ENCODE data around the gene STBD1. TPM values are rescaled to one million over a fixed set of nuclear protein-coding genes. Genes with fewer than 3 reads are reported as not detected.

Gene STBD1
- total RNA-seq, 5 donors from 2014 or later (not counting 1 experiment from before 2014, with no cell fraction given): 0.26 to 2.2 (median 1.0) TPM

DNA sequence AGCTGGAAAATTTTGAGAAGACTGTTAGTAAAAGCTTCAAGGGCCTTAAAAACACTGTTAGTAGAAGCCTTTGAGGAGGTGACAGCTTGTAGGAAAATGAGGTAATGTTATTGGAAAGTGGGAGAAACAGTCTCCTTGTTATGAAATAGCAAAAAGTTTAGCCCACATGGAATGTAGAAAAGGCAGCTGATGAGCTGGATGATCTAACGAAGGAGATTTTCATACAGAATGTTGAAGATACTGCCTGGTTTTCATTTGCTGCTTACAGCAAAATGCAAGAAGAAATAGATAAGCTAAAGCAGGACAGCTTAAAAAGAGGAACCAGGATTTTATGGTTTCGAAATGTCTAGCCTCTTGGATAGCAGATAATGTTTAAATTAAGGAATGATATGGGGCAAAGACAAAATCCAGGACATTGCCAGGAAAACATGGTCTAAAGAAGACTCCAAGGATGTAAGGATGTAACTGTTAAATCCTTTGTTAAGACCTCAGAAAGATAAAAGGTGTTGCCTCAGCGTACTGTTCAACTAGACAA lies 10.2 kb upstream of the STBD1 start:
- Histone ChIP-seq H3K4me1 (ENCODE audit: control insufficient read depth in 1 of 2, extremely low read depth in 1 of 2, insufficient read depth in 2 of 2, low read length in 2 of 2) (no peaks in the 10 kb centered on the region), H3K36me3 (ENCODE audit: control insufficient read depth in 2 of 2, extremely low read depth in 1 of 2, insufficient read depth in 1 of 2, low read length in 1 of 2) (no peaks in the 10 kb centered on the region), H3K27me3 (replicated peaks in 1 of 2; ENCODE audit: control insufficient read depth in 2 of 2, extremely low read depth in 1 of 2, insufficient read depth in 2 of 2, low read length in 1 of 2) (no peaks in the 10 kb centered on the region), H3K4me3 (ENCODE audit: control insufficient read depth in 1 of 2, extremely low read depth in 1 of 2, low read length in 1 of 2) (no peak overlapping the region), H3K9me3 (no peaks in the 10 kb centered on the region), H3K27ac (ENCODE audit: low read length) (no peak overlapping the region)
- no peak for ATAC-seq (replicated peaks in 1 of 4)
- H3K27ac Mint-ChIP-seq: no peak overlapping the region
- peaks cover 0 to 4% (median 3%) of the 10 kb centered on the region in 3 donors for H3K4me1 Mint-ChIP-seq
- no peak overlapping the region for H3K4me3 Mint-ChIP-seq
- ChIA-PET POLR2A (no interaction called here), CTCF (no interaction called here)
- peaks cover 3 to 26% (median 16%) of the 10 kb centered on the region in 3 donors for H3K9me3 Mint-ChIP-seq
- no peak for DNase-seq
- H3K36me3 Mint-ChIP-seq: peaks cover 12% of the 10 kb centered on the region
- WGBS (ENCODE audit: insufficient coverage): 94% methylated on average over 3 of the region's 3 CpGs
- H3K27me3 Mint-ChIP-seq: peaks cover 2 to 12% of the 10 kb centered on the region in 2 donors

DNA sequence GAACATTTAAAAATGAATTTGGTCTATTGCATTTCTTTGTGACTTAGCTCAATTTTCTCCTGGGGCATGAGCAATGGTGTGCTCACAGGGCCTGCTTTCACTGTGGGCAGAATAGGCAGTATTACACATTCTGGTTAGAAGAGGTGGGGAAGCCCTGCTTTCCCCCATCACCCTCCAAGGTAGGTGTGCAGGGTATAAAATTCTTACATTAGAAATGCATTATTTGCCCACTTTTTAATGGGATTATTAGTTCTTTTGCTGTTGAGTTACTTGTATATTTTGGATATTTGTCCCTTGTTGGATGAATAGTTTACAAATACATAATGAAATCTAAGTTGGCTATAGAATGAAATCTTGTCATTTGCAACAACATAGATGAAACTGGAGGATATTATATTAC lies 8.3 kb upstream of the STBD1 start:
- no peak overlapping the region for H3K27ac Mint-ChIP-seq
- H3K4me3 Mint-ChIP-seq: no peak overlapping the region
- ATAC-seq (replicated peaks in 1 of 4): no peak

DNA sequence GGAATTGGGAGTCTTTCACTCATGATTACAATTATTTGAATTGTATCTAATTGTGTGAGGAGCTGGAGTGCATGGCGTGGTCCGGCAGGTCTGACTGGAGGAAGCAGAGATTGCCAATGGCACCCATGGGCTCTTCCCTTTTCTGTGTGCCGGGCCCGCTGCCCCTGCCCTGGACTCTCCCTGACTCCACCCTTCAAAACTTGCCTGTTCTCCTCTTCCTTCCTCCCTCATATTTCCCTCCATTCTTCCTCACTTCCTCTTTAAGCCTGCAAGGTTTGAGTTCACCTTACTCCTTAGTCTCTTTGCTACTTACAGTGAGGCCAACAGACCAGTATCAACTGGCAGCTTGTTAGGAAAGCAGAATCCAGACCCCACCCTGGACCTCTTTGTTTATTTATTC lies 6.5 kb upstream of the STBD1 start:
- H3K36me3 ChIP-seq (ENCODE audit: control insufficient read depth in 2 of 2, extremely low read depth in 1 of 2, insufficient read depth in 1 of 2, low read length in 1 of 2): no peaks in the 10 kb centered on the region
- Mint-ChIP-seq H3K9me3 (peaks cover 3 to 26% (median 16%) of the 10 kb centered on the region in 3 donors), H3K36me3 (peaks cover 12% of the 10 kb centered on the region), H3K4me1 (peaks cover 14 to 29% (median 21%) of the 10 kb centered on the region in 3 donors), H3K27me3 (peaks cover 0 to 4% of the 10 kb centered on the region in 2 donors), H3K27ac (no peak overlapping the region), H3K4me3 (no peak overlapping the region)
- ATAC-seq (replicated peaks in 1 of 4): no peak
- WGBS (ENCODE audit: insufficient coverage): 100% methylated on average over 2 of the region's 4 CpGs
- no peak for DNase-seq
- no peak overlapping the region for H3K27ac ChIP-seq (ENCODE audit: low read length)
- no peaks in the 10 kb centered on the region for H3K27me3 ChIP-seq (replicated peaks in 1 of 2; ENCODE audit: control insufficient read depth in 2 of 2, extremely low read depth in 1 of 2, insufficient read depth in 2 of 2, low read length in 1 of 2)
- H3K4me1 ChIP-seq (ENCODE audit: control insufficient read depth in 1 of 2, extremely low read depth in 1 of 2, insufficient read depth in 2 of 2, low read length in 2 of 2): peaks cover 10 to 11% of the 10 kb centered on the region in 2 experiments
- H3K4me3 ChIP-seq (ENCODE audit: control insufficient read depth in 1 of 2, extremely low read depth in 1 of 2, low read length in 1 of 2): no peak overlapping the region
- POLR2A ChIA-PET: no interaction called here
- CTCF ChIA-PET: no interaction called here
- no peaks in the 10 kb centered on the region for H3K9me3 ChIP-seq

More for the DNA sequence above, 8.3 kb upstream of the STBD1 start:
- Mint-ChIP-seq H3K9me3 (peaks cover 3 to 26% (median 16%) of the 10 kb centered on the region in 3 donors), H3K36me3 (peaks cover 12% of the 10 kb centered on the region), H3K27me3 (peaks cover 0 to 11% of the 10 kb centered on the region in 2 donors), H3K4me1 (peaks cover 6 to 14% (median 8%) of the 10 kb centered on the region in 3 donors)
- H3K4me1 ChIP-seq (ENCODE audit: control insufficient read depth in 1 of 2, extremely low read depth in 1 of 2, insufficient read depth in 2 of 2, low read length in 2 of 2): no peaks in the 10 kb centered on the region
- no peak for DNase-seq
- no peaks in the 10 kb centered on the region for H3K9me3 ChIP-seq
- H3K27ac ChIP-seq (ENCODE audit: low read length): no peak overlapping the region
- no peaks in the 10 kb centered on the region for H3K27me3 ChIP-seq (replicated peaks in 1 of 2; ENCODE audit: control insufficient read depth in 2 of 2, extremely low read depth in 1 of 2, insufficient read depth in 2 of 2, low read length in 1 of 2)
- no peaks in the 10 kb centered on the region for H3K36me3 ChIP-seq (ENCODE audit: control insufficient read depth in 2 of 2, extremely low read depth in 1 of 2, insufficient read depth in 1 of 2, low read length in 1 of 2)
- H3K4me3 ChIP-seq (ENCODE audit: control insufficient read depth in 1 of 2, extremely low read depth in 1 of 2, low read length in 1 of 2): no peak overlapping the region
- ChIA-PET CTCF (no interaction called here), POLR2A (no interaction called here)

DNA sequence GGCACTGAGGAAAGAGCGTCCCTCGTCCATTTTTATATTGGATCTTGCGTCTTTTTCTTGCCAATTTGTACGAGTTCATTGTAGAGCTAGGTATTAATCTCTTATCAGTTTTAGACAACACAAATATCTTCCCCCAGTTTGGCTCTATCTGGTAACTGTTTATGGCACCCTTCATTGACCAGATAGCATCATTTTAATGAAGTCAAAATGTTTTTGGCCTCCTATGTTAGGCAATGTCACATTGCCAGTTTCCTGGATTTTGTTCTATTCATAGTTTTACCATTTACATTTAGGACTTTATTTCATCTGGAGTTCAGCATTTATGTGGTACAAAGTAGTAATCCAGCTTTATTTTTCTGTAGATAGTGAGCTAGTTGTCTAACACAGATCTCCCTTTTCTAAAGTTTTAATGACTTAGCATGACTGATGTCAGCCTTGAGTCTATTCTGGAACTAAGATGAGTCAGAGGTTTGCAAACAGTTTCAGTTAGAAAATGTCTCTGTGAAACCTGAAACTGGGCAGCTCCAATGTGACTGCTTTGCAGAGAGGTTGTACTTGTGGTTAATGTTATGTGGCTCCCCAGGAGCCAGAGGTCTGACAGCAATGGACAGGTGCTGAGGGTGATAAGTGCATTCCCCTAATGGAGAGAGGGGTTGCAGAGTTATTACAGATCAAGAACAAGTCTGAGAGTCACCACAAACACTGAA lies 5.3 kb upstream of the STBD1 start:
- peaks cover 22 to 38% (median 29%) of the 10 kb centered on the region in 3 donors for H3K4me1 Mint-ChIP-seq
- H3K36me3 Mint-ChIP-seq: peaks cover 12% of the 10 kb centered on the region
- POLR2A ChIA-PET: no interaction called here
- no peak for ATAC-seq (replicated peaks in 1 of 4)
- Histone ChIP-seq H3K27ac (ENCODE audit: low read length) (no peak overlapping the region), H3K4me3 (ENCODE audit: control insufficient read depth in 1 of 2, extremely low read depth in 1 of 2, low read length in 1 of 2) (no peak overlapping the region), H3K27me3 (replicated peaks in 1 of 2; ENCODE audit: control insufficient read depth in 2 of 2, extremely low read depth in 1 of 2, insufficient read depth in 2 of 2, low read length in 1 of 2) (no peaks in the 10 kb centered on the region), H3K4me1 (ENCODE audit: control insufficient read depth in 1 of 2, extremely low read depth in 1 of 2, insufficient read depth in 2 of 2, low read length in 2 of 2) (peaks cover 18 to 21% of the 10 kb centered on the region in 2 experiments), H3K9me3 (no peaks in the 10 kb centered on the region), H3K36me3 (ENCODE audit: control insufficient read depth in 2 of 2, extremely low read depth in 1 of 2, insufficient read depth in 1 of 2, low read length in 1 of 2) (no peaks in the 10 kb centered on the region)
- DNase-seq: no peak
- CTCF ChIA-PET: interaction anchor here in 1 of 2 donors (1.2 kb wide), 1 partner anchor 22 kb away, joined by 3 read pairs; no protein-coding TSS in a partner anchor
- H3K27me3 Mint-ChIP-seq: peaks cover 0 to 3% of the 10 kb centered on the region in 2 donors
- WGBS (ENCODE audit: insufficient coverage): 100% methylated on average over 2 of the region's 4 CpGs
- no peak overlapping the region for H3K4me3 Mint-ChIP-seq
- H3K27ac Mint-ChIP-seq: no peak overlapping the region
- H3K9me3 Mint-ChIP-seq: peaks cover 3 to 22% (median 16%) of the 10 kb centered on the region in 3 donors

DNA sequence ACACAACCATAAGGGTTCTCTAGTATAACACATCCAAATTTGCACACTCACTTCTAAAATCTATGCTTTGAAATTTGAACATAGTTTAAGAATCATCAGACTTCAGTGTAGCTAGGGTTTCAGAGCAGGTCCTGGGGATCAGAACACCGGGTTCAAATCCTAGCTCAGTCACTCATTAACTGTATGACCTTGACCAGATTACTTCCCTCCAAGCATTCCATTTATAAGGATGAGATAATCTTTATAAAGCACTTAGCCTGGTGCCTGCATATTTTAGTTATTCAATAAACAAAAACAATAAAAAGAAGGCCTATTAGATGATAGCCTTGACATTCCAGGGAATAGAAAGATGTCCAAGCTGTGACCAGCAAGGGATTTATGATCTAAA lies 4.8 kb upstream of the STBD1 start:
- ChIA-PET POLR2A (no interaction called here), CTCF (interaction anchor here in 1 of 2 donors (1.2 kb wide), 1 partner anchor 23 kb away, joined by 3 read pairs; no protein-coding TSS in a partner anchor)
- H3K27ac ChIP-seq (ENCODE audit: low read length): no peak overlapping the region
- H3K36me3 ChIP-seq (ENCODE audit: control insufficient read depth in 2 of 2, extremely low read depth in 1 of 2, insufficient read depth in 1 of 2, low read length in 1 of 2): no peaks in the 10 kb centered on the region
- no peaks in the 10 kb centered on the region for H3K9me3 ChIP-seq
- peaks cover 12% of the 10 kb centered on the region for H3K36me3 Mint-ChIP-seq
- ATAC-seq (replicated peaks in 1 of 4) (no peak), DNase-seq (no peak)
- no peak overlapping the region for H3K4me3 ChIP-seq (ENCODE audit: control insufficient read depth in 1 of 2, extremely low read depth in 1 of 2, low read length in 1 of 2)
- H3K4me1 Mint-ChIP-seq: peaks cover 22 to 38% (median 29%) of the 10 kb centered on the region in 3 donors
- H3K27ac Mint-ChIP-seq: no peak overlapping the region
- peaks cover 3 to 17% (median 16%) of the 10 kb centered on the region in 3 donors for H3K9me3 Mint-ChIP-seq
- no CpG with 5 or more reads among the region's 1 CpG for WGBS (ENCODE audit: insufficient coverage)
- peaks cover 0 to 4% of the 10 kb centered on the region in 2 experiments for H3K27me3 ChIP-seq (replicated peaks in 1 of 2; ENCODE audit: control insufficient read depth in 2 of 2, extremely low read depth in 1 of 2, insufficient read depth in 2 of 2, low read length in 1 of 2)
- H3K4me1 ChIP-seq (ENCODE audit: control insufficient read depth in 1 of 2, extremely low read depth in 1 of 2, insufficient read depth in 2 of 2, low read length in 2 of 2): peaks cover 18 to 25% of the 10 kb centered on the region in 2 experiments
- no peak overlapping the region for H3K4me3 Mint-ChIP-seq
- peaks cover 0 to 3% of the 10 kb centered on the region in 2 donors for H3K27me3 Mint-ChIP-seq

DNA sequence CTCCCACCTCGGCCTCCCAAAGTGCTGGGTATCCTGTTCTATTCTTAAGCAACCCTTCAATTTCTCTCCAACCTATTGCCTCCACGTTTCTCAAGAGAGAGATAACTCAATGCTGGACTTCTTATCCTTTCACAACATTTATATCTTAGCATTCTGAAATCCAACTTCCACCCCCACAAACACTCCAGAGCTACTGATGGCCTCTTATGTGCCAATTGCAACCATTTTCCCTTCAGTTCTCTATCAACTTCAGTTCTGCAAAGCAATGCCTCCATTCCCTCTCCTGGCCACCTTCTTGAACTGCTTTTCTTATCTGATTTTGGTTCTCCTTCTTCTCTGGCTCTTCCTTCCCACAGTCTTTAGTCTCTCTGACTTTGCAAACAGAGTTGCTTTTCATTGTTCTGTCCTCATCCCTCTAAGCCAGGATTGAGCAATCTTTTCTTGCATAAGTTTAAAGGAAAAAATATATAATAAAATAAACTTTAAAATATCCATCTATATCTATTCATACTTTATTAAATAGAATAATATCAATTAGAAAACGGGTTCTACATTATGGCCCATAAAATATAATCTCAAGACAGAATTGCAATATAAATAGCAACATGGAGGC lies 3.6 kb upstream of the STBD1 start:
- Mint-ChIP-seq H3K9me3 (peaks cover 3 to 7% (median 6%) of the 10 kb centered on the region in 3 donors), H3K36me3 (peaks cover 5% of the 10 kb centered on the region), H3K4me1 (peaks cover 22 to 43% (median 33%) of the 10 kb centered on the region in 3 donors), H3K27me3 (peaks cover 0 to 3% of the 10 kb centered on the region in 2 donors), H3K4me3 (no peak overlapping the region), H3K27ac (no peak overlapping the region)
- Histone ChIP-seq H3K36me3 (ENCODE audit: control insufficient read depth in 2 of 2, extremely low read depth in 1 of 2, insufficient read depth in 1 of 2, low read length in 1 of 2) (no peaks in the 10 kb centered on the region), H3K4me3 (ENCODE audit: control insufficient read depth in 1 of 2, extremely low read depth in 1 of 2, low read length in 1 of 2) (no peak overlapping the region), H3K4me1 (ENCODE audit: control insufficient read depth in 1 of 2, extremely low read depth in 1 of 2, insufficient read depth in 2 of 2, low read length in 2 of 2) (peaks cover 18 to 36% of the 10 kb centered on the region in 2 experiments), H3K27ac (ENCODE audit: low read length) (no peak overlapping the region), H3K27me3 (replicated peaks in 1 of 2; ENCODE audit: control insufficient read depth in 2 of 2, extremely low read depth in 1 of 2, insufficient read depth in 2 of 2, low read length in 1 of 2) (peaks cover 0 to 8% of the 10 kb centered on the region in 2 experiments), H3K9me3 (no peaks in the 10 kb centered on the region)
- WGBS (ENCODE audit: insufficient coverage): 76% methylated on average over 2 of the region's 3 CpGs
- ChIA-PET CTCF (no interaction called here), POLR2A (interaction anchor here in 1 of 2 donors (0.6 kb wide), 1 partner anchor 14 kb away, joined by 6 read pairs; no protein-coding TSS in a partner anchor)
- DNase-seq (no peak), ATAC-seq (replicated peaks in 1 of 4) (no peak)
